Measurements from ENCODE around the gene GABRA4. TPM values are rescaled to one million over a fixed set of nuclear protein-coding genes. Genes with fewer than 3 reads are reported as not detected.

The GABRA4 gene
- polyA plus RNA-seq, 3 donors = 0.04 to 0.14 (median 0.06) TPM

DNA sequence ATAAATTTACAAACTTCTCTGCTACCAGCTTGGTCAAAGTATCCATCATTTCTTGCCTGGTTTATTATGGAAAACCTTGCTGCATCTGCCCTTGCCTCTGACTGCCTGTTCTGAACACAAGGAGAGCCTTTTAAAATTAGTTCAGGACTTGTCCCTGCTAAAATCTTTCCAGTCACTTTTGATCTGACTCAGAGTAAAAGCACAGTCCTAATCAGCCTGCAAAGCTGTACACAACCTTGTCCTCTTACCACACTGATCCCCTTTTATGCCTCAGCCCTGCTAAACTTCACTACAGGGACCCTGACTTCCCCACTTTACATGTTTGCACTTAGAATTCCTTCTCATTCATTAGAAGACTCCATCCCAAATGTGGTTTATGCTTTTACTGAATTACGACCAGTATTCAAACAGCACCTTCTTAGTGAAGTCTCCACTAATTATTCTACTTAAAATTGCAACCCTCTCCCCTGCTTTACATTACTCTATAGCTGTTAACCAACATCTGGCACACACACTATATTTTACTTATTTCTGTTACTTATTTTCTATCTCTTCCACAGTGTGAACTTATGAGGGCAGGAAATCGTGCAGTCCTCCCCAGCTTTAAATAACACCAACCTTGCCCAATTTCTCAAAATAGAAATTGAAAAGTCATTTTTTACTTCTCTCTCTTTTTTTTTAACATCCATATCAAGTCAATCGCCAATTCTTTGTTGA lies 6.3 kb downstream of the GABRA4 start:
- DNase-seq (ENCODE audit: extremely low read depth in 1 of 11, low read depth in 9 of 11, low spot score in 4 of 11) = no peak

DNA sequence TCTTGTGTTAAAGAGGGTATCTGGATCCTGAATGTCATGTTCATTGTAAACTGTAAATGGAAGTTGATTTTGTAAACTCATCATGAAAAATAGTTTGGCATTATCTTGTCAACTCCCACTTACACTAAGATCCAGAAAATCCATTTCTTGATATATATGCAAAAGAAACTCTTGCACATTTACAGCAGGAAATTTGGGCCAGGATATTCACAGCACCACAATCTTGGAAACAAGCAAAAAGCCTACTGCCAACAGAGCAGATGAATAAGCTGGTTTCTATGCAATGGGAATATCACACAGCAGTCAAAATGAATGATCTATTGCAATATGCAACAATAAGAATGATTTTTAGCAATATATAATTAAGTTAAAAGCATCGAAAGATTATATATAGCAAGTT lies 8.6 kb downstream of the GABRA4 start:
- DNase-seq (ENCODE audit: extremely low read depth in 1 of 11, low read depth in 9 of 11, low spot score in 4 of 11) = no peak

DNA sequence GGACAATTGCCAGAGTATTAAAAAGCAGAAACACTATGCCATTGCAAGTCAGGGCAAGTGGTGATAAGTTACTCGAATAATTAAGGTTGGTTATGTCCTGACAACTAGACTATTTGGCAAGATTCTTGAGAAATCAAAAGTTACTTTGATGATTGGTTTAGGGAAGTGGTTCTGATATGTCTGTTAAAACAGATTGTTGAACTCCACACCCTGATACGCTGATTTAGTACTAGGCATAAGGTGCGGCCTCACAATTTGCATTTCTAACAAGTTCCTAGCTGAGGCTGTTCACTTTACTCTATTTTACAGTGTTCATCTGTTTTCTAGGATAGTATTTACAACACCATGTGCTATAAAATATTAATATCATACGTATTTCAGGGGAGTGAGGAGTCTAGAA lies 12.5 kb downstream of the GABRA4 start:
- DNase-seq (ENCODE audit: extremely low read depth in 1 of 11, low read depth in 9 of 11, low spot score in 4 of 11) = no peak

DNA sequence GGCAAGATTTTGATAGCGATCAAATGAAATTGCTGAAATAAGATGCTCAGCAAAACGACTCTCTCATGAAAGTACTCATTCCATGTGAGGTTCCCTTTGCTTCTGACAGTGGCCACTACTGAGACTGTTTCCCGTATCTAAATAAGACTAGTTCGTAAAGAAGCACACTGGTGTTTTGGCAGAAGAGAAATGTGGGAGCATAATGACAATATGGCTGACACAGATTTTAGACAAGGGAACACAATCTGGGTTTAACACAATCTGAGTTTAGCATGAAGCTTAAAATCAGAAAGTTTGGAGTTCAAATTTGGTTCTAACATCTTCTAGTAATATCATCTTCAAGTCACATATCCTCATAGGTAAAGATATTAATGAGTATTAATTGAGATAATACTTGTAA lies 13.7 kb downstream of the GABRA4 start:
- DNase-seq (ENCODE audit: extremely low read depth in 1 of 11, low read depth in 9 of 11, low spot score in 4 of 11) = no peak

DNA sequence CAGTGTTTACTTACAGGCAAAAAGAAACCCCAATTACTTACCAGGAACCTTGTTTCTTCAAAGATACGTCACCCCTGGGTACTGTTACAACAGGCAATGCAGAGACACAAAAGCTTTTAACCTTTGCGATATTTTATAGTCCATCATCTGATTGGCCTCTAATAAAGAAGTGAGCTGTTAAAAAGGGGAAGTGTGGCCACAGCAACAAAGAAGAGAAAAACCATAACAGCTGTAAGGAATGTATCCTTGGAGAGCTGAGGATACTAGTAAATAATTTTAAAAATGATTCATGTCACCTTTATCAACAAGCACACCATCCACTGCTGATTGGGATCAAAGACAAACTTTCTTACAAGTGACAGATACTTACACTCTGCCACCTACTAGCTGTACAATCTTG lies 14.1 kb downstream of the GABRA4 start:
- DNase-seq (ENCODE audit: extremely low read depth in 1 of 11, low read depth in 9 of 11, low spot score in 4 of 11) = no peak

DNA sequence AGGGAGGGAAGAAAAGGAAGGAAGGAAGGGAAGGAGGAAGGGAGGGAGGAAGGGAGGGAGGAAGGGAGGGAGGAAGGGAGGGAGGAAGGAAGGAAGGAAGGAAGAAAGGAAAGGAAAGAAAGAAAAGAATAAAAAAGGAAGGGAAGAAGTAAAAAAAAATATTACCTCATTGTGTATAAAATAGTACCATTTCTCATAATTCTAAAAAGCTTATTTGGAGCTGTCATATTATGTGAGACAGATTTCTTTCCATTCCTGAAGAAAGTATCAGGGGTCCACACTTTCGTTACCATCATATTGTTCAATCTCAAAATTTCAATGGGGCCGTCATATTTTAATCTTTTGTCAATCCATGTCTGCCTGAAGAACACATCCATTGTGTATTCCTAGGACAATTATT lies 16.1 kb downstream of the GABRA4 start:
- DNase-seq (ENCODE audit: extremely low read depth in 1 of 11, low read depth in 9 of 11, low spot score in 4 of 11) = no peak

DNA sequence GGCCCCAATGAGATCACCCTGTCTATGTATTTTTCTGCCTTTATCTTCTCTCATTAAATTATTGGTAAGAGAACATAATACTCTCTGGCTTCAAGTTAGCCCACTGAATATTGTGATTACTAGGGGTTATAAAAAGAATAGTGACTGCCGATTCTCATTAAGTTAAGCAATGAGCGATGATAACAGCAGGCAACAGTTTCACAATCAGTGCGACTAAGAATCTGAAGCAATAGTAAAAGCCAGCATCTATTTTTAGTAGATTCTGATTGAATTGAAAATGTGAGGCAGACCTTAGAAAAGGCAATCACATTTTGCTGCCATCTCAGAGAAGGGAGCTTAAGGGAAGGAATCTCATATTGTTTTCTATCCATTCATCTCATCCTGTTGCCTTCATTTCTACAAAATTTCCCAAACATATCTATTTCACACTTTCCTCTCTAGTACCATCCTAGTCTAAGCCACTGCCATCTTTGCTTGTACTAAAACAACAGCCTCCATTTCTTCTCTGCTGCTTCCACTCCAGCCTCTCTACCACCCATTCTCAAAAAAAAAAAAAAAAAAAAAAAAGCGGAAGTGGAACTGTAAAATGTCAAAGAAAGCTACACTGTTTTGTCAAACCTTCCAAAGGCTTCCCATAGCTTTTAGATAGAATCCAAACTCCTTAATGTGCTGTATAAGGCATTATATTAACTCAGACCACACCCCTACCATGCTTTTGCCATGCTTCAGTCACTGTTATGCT lies 17.4 kb downstream of the GABRA4 start:
- no peak for DNase-seq (ENCODE audit: extremely low read depth in 1 of 11, low read depth in 9 of 11, low spot score in 4 of 11)

DNA sequence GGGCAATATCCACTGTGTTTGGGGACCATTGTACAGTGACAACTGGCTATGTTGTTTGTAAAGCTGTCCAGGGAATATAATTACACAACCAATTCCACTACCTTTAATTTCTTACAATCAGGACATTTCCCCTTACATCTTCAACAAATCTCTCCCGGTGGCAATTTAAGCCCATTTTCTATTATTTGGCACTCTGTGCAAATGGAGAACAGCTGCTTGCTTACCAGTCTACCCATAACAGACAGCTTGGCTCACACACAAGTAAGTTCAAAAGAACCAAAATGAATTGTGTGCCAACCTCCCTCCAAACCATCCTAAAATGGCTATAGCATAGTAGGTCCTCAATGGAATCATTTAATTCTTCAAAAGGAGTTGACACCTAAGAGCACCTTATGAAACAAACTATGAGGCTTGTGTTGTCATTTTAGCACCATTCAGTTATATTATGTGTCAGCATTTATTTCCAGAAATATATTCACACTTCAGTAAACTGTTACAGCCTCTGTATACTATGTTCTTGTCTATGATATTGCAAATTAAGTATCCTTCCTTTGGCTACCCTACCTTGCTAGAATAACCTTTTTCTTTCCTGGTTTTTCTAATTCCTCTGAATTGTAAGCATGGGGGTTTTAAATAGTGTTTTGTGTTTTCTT lies 18.4 kb downstream of the GABRA4 start:
- DNase-seq (ENCODE audit: extremely low read depth in 1 of 11, low read depth in 9 of 11, low spot score in 4 of 11) = no peak

DNA sequence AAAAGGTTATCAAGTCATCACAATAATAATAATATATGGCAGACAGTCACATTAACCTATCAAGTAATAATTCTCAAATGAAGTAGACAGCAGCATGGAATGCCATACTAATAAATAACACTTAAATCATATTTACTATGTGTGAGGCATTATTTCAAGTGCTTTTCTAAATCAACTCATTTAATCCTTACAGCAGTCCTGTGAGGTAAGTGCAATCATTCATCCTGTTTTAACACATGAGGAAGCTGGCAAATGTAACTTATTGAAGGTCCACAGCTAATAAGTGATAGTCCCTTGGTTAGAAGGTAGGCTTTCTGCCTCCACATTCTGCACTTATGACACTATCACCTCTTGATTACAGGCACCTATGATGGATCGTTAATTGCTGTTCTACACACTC lies 24.5 kb downstream of the GABRA4 start:
- DNase-seq (ENCODE audit: extremely low read depth in 1 of 11, low read depth in 9 of 11, low spot score in 4 of 11) = no peak

DNA sequence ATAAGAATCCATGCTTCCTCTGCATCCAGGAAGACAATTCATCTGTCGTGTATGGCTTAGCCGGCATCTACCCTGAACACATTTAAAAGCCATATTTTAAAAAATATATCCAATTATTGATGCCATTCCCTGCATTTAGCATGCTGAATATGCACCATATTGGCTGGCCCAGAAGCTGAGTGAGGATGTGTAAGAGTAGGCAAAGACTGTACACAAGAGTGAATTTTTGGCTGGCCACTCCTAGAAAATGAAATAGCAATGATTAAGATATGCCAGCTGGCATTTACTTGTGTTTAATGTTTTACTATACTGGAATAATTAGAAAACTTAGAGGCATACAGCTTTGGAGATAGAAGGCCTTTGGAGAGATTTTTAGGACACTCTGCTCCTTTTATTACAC lies 25.8 kb downstream of the GABRA4 start:
- DNase-seq (ENCODE audit: extremely low read depth in 1 of 11, low read depth in 9 of 11, low spot score in 4 of 11) = no peak

DNA sequence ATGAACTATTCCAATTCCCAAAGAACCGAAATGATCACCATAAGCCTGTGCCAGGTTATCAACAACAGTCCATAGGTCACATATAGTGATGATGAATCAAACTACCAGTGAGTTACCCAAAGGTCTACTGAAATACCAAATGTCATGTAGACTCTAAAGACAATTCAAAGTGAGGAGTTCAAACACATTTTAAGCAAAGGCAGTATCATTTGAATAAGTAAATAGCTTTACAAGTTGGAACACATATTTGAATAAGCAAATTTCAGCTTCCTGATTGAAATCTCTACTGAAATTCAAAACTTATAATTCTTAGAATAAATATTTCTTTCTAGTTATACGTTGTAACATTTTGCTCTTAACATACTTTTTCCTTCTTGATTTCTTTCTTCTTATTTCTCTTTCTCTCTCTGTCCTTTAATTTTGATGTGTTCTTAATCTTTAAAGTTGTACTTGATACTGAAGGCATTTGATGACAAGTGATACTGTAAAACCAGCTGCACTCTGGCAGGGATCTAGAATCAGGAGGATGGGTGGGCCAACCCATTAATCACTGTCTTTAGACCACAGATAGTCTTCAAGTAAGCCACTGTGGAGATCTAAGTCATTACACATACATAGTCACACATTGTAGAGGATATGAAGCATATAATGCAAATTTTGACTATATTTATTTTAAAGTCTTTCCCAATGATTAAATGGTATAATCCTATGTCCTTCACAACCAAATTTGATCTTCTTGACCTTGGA lies 34.5 kb downstream of the GABRA4 start:
- no peak for DNase-seq (ENCODE audit: extremely low read depth in 1 of 11, low read depth in 9 of 11, low spot score in 4 of 11)

DNA sequence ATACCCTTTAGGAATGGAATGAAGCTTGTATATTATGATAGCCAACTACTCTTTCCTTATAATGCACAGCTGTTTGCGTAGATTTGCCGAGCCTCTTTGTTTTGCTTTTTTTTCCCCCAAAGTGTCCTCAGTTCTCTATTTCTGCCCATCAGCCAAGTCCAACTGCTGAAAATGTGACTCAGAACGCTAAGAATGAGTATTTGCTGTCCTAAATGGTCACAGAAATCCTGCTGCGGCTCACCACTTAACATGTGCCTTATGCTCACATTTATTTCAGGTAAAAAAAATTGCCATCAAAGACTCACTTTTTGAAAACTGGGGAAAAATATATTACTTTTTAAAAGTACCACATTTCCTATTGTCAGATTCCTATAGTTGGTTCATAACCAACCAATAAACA lies 36.9 kb downstream of the GABRA4 start:
- no peak for DNase-seq (ENCODE audit: extremely low read depth in 1 of 11, low read depth in 9 of 11, low spot score in 4 of 11)

DNA sequence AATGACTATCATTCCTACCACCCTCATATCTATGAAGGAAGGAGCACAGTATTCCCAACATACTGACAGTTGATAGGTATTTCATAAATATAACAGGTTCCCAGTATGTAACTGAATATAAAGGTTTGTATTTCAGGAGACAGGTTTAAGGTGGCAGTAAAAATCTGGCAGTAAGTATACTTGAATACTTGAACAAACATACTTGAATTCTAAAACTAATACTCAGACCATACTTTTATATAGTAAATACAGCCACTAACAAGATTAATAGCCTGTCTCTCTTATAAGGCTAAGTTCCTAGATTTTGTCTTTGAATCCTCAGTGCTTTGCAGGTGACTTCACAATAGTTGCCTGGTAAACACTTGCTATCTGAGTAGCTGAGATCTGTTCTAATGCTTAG lies 37.8 kb downstream of the GABRA4 start:
- DNase-seq (ENCODE audit: extremely low read depth in 1 of 11, low read depth in 9 of 11, low spot score in 4 of 11) = no peak

DNA sequence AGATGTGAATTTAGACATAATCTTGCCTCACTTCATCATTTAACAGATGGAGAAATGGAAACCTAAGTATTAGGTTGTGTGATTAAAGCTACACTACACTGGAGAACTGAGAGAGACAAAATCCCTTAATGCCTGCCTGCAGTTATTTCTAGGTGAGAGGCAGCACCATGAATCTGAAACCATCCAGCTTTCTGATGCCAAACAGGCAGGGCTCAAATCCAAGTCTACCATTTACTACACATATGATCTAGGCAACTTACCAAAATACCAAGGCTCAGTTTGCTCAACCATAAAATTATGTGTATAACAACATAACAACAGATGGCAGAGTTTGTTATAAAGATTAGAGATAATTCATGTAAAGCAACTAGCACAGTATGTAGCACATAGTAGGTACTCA lies 38.7 kb downstream of the GABRA4 start:
- DNase-seq (ENCODE audit: extremely low read depth in 1 of 11, low read depth in 9 of 11, low spot score in 4 of 11) = no peak

DNA sequence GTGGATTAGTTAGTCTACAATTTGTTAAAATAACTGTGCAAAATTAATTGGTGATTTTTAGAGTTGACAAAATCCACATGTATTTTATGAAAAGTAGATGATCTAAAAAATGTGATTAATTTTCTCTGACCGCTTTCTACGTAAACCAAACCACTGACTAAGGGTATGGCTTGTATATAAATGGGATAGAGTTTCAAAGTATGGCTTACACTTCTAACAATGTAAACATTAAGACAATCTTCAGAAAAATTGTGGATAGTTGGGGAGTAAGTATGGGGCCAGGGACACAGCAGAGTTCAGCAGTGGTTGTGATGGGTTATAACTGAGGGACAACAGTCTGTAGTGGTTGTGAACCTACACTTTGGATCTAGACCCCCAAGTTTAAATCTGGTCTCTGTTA lies 39.8 kb downstream of the GABRA4 start:
- DNase-seq (ENCODE audit: extremely low read depth in 1 of 11, low read depth in 9 of 11, low spot score in 4 of 11) = no peak

DNA sequence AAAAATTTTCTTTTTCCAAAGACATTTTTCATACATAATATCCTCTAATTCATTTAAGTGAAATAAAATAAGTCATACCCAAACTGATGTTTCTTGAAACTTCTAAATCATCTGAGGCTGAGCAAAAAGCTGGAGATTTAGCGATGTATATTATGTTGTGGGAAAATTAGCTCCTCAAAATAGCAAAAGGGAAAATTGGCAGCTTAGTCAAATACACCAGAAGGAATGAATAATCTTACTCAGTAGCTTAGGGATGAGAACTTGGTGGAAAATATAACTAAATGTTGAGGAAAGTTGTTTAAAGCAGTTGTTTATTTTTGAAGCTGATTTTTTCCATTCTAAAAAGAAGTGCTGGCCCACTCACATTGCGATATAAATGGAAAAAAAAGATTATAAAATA lies 40.9 kb downstream of the GABRA4 start:
- DNase-seq (ENCODE audit: extremely low read depth in 1 of 11, low read depth in 9 of 11, low spot score in 4 of 11) = no peak

DNA sequence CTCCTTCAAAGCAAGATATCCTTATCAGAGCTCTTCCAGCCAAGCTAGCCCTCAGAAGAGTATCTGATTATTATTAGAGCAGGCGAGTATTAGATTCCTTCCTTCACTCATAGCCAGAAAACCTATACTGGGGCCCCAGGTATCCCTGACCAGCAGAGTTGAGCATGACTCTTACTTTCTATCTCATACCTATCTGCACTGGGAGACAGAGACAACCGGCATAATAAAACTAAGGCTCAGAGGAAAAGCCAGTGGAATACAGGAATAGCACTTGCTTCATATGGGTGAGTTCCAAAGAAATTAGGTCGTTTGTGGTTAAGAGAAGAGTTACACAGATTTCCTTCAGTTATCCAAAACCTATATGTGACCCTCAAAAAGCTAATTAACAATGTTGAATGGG lies 42.6 kb downstream of the GABRA4 start:
- no peak for DNase-seq (ENCODE audit: extremely low read depth in 1 of 11, low read depth in 9 of 11, low spot score in 4 of 11)

DNA sequence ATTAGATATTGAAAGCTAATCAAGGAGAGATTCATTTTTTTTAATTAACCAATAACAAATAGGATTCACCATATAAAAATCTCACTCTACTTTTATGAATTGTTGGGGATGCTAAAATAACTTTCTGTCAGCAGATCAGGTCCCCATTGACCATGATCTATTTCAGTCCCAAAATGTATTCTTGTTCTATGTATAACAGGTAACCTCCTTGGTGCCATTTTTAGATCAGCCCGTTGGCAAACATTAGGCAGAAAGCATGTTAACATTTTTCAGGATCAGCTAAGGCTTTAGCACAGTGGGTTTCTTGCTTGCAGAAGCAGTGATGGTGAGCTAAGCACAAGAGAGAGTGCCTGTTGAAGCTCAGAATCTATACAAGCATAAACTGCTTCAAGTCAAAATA lies 43.6 kb downstream of the GABRA4 start:
- DNase-seq (ENCODE audit: extremely low read depth in 1 of 11, low read depth in 9 of 11, low spot score in 4 of 11) = no peak

DNA sequence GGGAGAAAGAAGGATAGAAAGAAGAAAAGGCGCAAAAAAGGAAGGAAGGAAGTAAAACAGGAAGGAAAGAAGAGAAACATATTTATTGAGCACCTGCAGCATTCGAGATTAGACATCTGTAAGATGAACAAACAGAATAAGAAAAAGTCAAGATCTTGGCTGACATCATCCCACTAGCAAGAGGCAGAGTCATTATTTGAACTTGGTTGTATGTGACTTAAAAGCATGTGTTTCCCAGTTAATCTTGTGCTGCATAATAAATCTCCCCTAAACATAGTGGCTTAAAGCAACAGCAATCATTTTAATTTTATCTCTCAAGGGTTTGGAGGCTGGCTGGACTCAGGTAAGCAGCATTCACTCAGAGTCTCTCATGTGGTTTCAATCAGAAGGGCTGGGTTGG lies 45.8 kb downstream of the GABRA4 start:
- no peak for DNase-seq (ENCODE audit: extremely low read depth in 1 of 11, low read depth in 9 of 11, low spot score in 4 of 11)

Measured in renal cortex interstitium (tissue), 11 donors.